Stimulated activated CD4-positive, alpha-beta T cell treated with anti-CD3 and anti-CD28 coated beads, Interleukin-2, amount 100 ng/mL, for 48 hours (primary cell): ENCODE data around the gene GALNT7.

Experiments used
- DNase-seq, 2 donors: peaks; one replicate each; pipeline ENCODE4 v3.0.0-alpha.2; 2020

Gene GALNT7

DNA sequence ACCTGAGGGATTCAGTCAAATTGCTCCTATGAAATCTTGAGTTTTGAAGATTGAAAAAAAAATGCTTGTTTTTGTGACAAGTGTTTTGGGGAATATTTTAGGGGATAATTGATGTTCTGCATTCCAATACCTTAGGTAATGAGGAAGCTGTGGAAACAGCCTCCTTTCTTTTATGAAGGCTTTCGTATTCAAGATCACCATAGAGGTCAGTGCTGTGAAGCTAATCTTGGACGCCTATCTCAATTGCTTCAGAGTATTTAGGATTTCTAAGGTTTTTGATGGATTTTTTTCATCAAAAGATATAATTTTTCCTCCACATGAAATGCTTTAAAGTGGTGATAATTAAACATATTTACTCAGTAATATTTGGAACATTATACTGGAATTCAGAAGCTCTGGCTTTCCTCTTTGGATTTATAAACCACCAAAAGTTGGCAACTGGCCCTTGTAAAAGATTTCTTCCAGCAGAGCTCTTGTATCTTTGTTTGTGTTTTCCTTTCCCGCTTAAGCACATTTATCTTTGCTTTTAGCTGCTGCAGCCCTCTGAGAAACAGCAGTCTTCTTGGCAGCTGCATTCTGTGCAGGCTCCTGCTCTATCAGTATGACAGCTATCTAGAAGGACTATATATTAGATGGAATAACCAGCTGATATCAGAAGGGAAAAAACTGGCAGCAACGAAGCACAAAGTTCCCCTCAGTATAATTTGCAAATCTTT lies 101.9 kb downstream of the GALNT7 start:
- DNase-seq, result no peak

DNA sequence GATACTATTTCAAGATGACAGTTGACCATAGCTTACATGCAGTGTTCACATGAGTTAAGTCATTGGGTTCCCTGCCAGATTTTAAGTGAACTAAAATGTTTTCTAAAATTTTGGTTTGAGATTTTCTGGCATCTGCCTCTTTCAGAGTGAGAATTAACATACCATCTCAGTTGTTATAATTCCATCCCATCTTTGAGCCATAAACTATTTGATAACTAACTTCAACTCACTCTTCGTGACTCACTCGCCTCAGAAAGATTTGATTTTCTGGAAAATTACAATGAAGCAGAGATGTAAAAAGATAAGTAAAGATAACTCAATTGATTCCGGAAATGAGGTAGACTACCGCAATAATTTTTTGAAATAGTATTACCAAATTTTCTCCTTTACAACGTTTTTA lies 103.7 kb downstream of the GALNT7 start:
- no peak for DNase-seq

DNA sequence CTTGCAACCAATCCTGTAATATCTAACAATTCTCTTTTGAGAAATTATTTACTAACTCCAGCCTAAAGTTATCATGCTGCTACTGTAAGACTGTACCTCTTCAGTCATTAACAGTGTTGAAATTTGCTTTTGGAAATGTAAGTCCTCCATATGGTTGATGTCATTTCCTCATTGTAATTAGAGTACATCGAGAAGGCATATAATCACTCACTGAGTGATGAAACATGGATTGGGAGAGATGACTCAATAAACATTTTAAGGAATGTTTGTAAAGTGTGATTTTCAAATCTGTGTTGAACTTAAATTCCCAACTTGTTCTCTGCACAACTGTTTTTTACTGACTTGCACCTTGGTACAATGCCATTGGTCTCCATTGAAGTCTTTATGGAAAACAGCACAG lies 104.4 kb downstream of the GALNT7 start:
- DNase-seq, result no peak

DNA sequence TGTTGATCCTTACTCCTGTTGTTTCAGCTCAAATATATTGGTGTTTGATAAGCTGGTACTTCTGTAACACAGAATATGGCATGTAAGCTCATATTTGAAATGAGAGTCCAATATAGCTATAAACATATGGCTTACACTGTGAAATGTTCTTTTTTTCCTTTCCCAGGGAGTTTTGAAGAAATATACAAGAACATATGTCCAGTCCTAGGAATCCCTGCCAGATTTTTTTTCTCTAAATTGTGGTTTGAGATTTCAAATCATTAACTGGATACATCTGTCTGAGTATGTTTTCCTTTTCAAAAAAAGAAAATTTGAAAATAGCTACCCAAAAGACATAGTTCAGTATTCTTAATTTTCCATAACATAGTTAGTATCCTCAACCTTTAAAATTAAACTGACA lies 105.3 kb downstream of the GALNT7 start:
- no peak for DNase-seq

DNA sequence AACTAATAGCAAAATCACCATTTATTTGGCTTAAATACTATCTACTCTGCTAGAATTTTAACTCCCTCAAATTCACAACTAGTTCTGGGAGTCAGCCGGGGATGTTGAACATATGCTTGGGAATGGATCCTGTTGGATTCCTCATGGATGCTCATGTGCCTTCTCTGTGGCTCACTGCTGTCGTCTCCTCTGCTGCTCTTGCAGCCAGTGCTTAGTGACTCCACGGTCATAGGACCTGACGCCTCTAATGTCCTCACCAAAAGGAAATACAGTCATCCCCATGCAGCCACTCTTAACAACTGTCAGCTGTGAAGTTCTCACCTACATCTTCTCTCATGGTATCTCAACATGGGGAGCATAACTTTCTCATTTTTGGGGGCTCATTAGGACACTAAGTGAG lies 106.1 kb downstream of the GALNT7 start:
- DNase-seq, result no peak

DNA sequence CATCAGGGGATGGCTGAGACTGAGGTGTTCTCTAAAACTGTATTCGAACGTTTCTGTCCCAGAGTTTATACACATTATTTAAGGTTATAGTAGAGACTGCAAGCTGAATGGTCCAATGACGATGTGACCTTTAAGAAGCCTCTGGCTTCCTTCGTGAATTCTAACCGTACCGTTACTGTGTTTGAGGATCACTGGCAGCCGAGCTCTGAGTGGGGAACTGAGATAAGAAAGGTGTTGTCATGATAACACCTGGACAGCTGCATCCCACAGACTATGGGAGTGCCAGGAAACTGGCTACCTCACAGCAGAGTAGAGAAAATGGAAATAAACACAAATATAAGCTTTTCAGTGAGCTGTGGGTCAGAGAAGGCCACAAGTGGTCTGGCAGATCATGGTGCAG lies 106.5 kb downstream of the GALNT7 start:
- no peak for DNase-seq

DNA sequence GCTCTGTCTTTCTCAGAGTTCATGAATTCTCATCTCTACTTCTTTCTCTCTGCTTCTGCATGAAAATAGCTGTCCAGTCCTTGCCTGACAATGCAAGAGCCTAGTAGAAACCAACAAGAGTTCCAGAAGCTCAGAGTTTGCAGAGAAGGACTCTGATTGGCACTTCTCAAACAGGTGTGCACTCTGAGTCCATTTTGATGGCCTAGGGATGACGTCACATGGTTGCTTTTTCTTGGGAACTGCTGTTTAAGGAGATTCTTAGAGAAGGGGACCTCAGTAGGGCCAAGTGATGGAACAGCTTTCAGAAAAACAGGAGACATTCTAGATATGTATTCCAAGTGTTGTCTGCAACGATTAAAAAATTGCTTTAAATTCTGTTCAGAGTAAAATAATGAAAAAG lies 108.7 kb downstream of the GALNT7 start:
- DNase-seq, result no peak

DNA sequence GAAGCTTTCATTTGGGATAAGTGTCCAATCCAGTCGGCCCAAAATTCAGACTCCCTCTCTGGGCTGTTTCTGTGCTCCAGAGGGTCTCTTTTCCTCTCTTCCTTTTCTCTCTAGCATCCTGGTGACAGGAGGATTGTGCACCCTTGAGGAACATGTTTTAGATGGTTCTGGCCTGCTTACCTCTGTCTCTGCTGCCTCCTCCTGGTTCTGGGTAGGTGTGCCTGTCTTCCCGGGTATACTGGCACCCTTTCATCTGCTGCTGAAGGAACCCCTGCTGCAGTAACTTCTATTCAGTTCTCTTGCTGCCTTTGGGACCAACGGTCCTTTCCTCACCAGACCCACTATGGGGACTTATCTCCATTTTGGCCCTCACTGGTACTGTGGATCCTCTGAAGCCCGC lies 112.4 kb downstream of the GALNT7 start:
- no peak for DNase-seq

DNA sequence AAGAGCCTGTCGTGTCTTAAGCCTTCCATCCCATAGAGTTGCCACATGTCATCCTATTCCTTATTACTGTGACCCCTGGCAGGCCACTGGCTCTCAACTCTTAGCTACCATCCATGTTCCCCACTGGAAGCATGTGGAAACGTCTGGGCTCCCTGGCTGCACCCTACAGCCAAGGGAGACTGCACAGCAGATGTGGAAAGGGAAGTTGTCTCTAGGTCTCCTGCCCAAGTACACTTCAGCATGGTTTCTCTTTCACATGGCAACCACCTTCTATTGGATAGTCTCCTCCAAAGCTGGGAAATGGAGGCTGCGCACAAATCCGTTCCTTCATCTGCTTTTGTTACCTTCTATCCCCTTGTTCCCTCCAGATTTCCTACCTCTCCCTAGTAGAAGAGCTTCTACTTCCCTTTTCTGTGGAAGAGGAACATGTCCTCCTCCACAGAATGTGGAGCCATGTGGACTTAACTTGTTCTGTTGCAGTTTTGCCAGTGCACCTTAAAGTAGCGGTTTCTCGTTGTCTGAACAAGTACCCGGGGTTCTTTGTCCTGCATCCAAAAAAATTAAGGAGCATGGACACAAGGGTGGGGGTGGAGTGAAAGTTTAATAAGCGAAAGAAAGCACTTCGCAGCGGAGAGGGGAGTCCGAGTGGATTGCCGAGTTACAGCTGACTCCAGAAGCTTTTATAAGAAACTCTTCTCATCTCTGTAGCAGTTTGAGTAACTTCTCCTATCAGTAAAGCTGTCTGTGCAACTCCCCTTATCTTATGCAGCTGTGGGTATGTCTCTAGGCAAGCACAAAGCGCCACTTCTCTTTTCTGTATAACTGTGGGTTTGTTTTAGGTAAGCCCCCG lies 113.0 kb downstream of the GALNT7 start:
- no peak for DNase-seq

DNA sequence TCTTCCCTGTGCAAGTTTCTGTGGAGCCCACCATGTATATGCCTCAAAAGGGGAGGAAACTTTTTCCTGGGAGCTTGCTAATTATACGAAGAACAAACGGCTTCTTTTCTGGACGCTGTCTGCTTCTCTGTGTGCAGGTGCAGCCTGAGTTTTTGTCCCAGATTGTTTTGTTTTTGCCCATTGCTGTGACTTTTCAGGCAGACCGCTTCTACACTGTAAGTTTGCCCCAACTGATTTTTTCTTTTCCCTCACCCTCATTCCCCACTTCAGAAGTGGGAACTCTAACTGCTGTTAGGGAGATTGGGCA lies 113.6 kb downstream of the GALNT7 start:
- DNase-seq, result no peak

DNA sequence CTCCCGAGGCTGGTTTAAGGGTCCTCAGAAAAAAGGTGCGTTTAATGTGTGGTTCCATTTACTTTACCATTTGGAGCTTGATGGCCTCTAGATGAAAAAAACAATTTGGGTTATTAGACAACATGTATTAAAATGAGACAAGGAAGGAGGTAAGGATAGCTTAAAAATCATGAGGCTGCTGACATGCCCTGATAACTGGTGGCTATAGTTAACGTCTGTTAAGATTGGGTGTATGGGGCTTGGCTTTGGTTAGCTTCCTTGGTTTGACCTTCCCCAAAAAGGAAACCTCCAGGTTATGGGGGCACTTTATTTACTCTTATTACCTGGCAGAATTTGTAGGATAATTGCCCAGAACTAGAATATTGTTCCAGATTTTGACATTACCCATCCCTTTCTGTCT lies 114.0 kb downstream of the GALNT7 start:
- no peak for DNase-seq

DNA sequence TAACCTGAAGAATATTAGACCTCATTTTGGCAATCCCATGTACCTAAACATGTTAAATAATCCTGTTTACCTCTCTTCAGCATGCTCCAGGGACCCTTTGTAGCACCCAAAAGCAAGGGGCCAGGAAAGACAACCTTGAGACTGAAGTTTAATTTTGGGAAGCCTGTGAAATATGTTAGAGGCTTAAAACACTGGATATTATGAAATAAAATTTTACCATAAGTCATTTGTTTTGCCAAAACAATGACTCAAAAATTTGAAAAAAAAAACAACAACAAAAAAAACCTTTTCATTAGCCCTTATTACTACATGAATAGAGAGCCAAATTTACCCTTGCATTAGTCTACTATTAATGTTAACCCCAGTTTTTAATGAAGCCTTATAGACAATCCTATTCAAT lies 115.9 kb downstream of the GALNT7 start:
- DNase-seq, result no peak

DNA sequence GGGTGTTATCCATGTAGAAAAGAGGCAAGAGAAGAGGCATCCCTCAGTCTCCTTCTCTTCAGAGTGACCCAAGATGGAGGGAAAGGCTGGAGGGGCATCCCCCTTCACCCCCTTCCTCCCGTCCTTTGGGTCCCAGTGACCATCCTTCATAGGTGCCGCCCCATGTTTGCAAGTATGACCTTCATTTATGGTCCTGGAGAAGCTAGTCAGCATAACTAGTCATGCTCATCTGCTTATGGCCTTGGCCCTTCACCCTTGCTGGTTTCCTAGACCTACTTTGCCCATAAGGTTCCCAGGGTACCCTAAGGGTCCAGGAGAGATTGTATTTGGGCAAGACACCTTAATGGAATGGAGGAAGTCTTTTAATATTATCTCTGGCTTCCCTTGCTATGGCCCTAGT lies 118.9 kb downstream of the GALNT7 start:
- DNase-seq, result no peak

DNA sequence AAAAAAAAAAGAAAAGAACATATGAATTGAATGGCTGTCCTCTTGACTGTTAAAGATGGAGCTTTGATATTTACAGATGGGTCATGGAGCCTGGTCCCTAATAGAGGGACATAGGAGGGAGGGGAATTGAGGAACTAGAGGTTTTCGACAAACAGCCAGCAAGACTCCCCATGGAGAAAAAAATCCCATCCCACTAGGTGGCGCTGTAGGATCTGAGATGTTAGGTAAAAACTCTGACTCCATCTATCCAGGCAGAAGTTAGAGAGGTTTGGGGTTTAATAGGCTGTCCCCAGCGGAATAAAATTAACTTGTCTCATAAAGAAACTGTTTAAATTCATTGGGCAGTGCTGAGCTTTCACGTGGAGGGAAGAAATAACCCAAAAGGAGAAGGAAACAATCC lies 119.7 kb downstream of the GALNT7 start:
- DNase-seq, result peak; percentile 80 to 85

DNA sequence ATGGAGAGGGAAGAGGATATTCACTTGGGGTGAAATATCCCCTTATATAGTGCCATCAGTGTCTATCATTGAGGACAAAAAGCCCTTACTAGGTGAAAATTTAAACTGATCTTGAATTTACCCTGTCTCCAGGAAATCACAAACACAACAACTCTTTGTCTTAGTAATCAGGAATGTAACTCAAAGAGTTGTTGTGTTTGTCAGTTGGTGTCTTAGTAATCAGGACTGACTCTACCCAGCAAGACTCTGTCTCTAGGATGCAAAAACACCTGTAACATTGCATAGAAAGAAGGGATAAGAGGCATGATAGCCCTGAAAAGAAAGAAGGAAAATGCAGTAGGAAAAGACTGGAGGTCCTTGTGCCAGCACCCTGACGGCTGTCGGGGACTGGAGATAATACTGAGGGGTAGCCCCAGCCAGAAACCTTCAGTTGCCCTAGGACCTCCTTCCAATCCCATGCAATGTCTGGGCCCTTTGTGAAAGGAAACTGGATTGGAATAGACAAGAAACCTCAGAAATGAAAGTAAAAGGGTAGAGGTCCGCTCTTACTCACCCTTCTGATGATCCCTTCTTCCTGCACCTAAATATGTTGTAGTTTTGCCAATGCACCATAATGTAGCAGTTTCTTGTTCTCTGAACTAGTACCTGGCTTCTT lies 120.2 kb downstream of the GALNT7 start:
- no peak for DNase-seq

DNA sequence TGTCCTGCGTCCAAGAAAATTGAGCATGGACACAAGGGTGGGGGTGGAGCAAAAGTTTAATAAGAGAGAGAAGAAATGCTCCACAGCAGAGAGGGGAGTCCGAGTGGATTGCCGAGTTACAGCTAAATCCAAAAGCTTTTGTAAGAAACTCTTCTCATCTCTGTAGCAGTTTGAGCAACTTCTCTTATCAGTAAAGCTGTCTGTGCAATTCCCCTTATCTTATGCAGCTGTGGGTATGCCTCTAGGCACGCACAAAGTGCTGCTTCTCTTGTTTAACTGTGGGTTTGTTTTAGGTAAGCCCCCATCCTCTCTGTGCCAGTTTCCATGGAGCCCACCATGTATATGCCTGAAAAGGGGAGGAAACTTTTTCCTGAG lies 120.7 kb downstream of the GALNT7 start:
- DNase-seq, result no peak

DNA sequence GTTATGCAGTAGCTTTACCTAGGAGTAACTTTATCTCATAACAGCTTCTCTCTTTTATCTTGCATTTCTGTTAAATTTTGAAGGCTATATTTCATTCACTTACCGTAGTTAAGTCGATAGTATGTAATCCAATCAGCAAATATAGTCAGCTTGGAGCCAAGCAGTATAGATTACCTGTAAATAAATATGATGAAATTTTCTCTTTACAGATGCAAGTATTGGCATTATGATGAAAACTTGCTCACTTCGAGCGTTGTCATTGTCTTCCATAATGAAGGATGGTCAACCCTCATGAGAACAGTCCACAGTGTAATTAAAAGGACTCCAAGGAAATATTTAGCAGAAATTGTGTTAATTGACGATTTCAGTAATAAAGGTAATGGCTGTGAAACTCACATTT lies 123.3 kb downstream of the GALNT7 start:
- no peak for DNase-seq

DNA sequence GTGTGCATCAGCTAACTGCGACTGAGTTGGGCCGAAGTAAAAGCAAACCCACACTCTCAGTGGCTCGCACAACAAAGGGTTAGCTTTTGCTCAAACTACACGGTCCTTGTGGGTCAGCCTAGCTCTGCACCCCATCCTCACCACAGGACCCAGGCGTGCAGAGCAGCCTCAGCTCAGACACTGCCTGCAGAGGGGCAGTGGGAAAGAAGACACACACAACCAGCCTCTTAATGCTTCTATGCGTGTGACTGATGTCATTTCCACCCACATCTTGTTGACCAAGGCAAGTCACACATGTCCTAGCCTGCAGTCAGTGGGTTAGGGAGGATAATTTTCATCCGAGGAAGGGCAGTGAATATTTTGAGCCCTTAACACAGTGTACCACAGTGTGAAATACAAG lies 125.1 kb downstream of the GALNT7 start:
- no peak for DNase-seq

DNA sequence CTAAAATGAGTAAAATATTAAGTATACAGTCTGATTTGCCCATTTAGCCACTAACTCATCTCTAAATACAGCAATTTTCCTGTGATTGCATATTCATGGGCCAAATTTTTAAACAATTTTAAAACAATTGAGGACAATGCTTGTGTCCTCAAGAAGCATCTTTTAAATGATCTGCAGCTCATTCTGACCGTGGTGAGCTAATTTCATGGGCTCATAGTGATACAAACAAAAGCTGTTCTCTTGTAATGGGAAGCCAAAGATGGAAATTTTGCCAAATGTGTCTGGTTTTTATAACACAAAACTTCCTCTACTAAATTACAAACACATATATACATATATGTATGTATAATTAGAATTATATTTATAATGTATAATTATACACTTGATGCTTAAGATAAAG lies 125.8 kb downstream of the GALNT7 start:
- DNase-seq, result no peak

DNA sequence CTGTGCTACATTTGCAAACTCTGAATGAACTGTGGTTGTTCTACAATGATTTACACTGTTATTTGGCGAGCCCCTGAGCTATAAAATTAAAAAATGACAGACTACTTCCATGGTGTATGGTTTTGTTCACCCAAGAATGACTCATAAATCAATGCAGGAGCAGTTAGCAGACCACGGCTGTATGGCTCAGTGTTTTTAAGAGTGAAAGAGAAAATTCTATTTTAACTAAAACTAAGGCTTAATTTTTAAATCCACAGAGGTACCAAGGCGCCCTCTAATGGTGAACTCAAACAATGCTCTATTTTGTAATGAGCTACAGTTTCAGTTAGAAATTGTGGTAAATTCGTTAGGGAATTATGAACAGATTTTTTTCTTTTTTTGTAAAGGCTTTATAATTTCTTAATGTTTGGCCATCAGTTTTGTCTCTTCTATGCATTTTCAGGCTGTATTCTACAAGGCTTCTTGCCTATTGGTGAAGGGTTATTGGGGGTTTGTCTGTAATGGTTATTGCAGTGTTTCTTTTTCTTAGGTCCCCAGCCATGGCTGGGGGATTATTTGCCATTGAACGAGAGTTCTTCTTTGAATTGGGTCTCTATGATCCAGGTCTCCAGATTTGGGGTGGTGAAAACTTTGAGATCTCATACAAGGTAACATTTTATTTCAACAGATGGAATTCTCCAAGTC lies 133.0 kb downstream of the GALNT7 start:
- DNase-seq, result no peak

DNA sequence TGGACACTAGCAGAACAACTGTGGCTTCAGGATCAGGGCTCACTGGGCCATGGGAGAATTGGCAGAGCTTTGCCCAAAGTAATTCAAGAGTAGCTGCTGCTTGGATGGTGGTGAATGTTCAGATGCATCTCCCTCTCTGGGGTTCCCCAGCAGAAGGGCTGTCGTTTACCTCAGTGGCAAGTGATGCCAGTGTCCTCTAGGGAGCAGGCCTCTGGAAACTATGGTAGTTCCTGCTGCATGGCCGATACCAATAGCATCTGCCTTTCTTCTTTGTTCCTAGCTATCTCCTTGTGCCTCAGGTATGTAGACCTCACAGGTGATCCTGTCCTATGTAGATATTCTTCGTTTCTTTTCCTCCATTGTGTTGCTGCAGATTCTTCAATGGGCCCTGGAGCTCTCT lies 139.2 kb downstream of the GALNT7 start:
- DNase-seq, result no peak

DNA sequence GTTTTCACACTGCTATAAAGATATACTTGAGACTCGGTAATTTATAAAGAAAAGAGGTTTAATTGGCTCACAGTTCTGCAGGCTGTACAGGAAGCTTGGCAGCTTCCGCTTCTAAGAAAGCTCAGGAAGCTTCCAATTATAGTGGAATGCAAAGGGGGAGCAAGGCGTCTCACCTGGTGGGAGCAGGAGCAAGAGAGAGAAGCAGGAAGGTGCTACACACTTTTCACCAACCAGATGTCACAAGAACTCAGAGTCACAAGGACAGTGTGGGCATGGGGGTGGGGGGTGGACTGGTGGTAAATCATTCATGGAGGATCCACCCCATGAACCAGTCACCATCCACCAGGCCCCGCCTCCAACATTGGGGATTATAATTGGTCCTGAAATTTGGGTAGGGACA lies 142.8 kb downstream of the GALNT7 start:
- no peak for DNase-seq

DNA sequence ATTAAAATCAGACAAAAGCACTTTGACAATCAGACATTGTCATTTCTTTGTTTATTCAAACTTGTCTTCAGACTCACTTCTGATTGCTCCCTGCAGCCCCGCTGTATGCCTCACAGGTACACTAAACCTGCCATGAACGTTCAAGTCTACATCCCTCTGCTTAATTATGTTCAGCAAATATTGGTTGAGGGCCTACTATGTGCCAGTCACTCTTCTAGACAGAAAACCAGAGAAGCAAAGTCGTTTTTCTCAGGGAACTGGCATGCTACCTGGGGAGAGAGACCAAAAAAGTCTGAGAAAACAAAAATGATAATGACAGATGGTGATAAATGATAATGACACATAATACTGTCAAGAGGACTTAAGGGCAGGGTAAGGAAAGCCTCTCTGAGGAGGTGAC lies 146.1 kb downstream of the GALNT7 start:
- no peak for DNase-seq

DNA sequence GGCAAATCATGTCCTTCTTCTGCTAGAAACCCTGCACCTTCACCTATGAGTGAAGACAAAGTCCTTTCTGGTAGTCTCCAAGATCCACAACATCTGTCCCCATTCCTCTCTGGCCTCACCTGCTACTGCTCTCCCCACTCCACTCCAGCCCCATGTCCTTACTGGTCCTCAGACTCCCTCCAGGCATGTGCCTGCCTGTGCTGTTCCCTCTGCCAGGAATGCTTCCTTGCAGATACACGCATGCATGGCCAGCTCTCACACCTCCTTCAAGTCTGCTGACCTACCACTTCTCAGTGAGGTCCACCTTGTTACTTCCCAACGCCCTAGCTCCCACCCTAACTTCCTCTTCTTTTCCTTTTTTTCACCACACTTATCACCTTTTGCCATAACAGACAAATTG lies 147.4 kb downstream of the GALNT7 start:
- no peak for DNase-seq
